NOMO-1 treated with dmso at 0.1 percent for 144 hours (cell line): ENCODE data around the gene LANCL2.

Experiments used
- DNase-seq: peaks from one replicate; lab custom pipeline; 2025; ENCODE audit not compliant: unreplicated experiment; lab: John Stamatoyannopoulos, UW

LANCL2 gene

GRCh38 chr7:55436457-55436856 lies 71.3 kb downstream of the LANCL2 start:
- DNase-seq: no peak

GRCh38 chr7:55437375-55437774 lies 72.2 kb downstream of the LANCL2 start:
- no peak for DNase-seq

GRCh38 chr7:55438085-55438756 lies 73.1 kb downstream of the LANCL2 start:
- DNase-seq: no peak

GRCh38 chr7:55438757-55439525 lies 73.8 kb downstream of the LANCL2 start:
- no peak for DNase-seq

GRCh38 chr7:55439627-55440026 lies 74.5 kb downstream of the LANCL2 start:
- no peak for DNase-seq

GRCh38 chr7:55440040-55440690 lies 75.0 kb downstream of the LANCL2 start:
- DNase-seq: no peak

GRCh38 chr7:55441002-55441401 lies 75.9 kb downstream of the LANCL2 start:
- no peak for DNase-seq

GRCh38 chr7:55441774-55442522 lies 76.8 kb downstream of the LANCL2 start:
- no peak for DNase-seq

GRCh38 chr7:55444786-55445185 lies 79.6 kb downstream of the LANCL2 start:
- DNase-seq: no peak

- DNase-seq: no peak
These were observed 83.4 kb downstream of the LANCL2 start for GRCh38 chr7:55448526-55448925.

- no peak for DNase-seq
These were observed 84.3 kb downstream of the LANCL2 start for GRCh38 chr7:55449205-55449991.

GRCh38 chr7:55449992-55450535 lies 84.9 kb downstream of the LANCL2 start:
- DNase-seq: no peak

- DNase-seq: no peak
These were observed 87.8 kb downstream of the LANCL2 start for GRCh38 chr7:55452971-55453370.

GRCh38 chr7:55457801-55458200 lies 92.7 kb downstream of the LANCL2 start:
- DNase-seq: no peak

- DNase-seq: no peak
These were observed 93.2 kb downstream of the LANCL2 start for GRCh38 chr7:55458351-55458750.

- DNase-seq: no peak
These were observed 98.6 kb downstream of the LANCL2 start for GRCh38 chr7:55463686-55464262.

- no peak for DNase-seq
These were observed 99.3 kb downstream of the LANCL2 start for GRCh38 chr7:55464422-55464821.

GRCh38 chr7:55465691-55466090 lies 100.6 kb downstream of the LANCL2 start:
- DNase-seq: no peak

GRCh38 chr7:55467047-55467593 lies 102.0 kb downstream of the LANCL2 start:
- no peak for DNase-seq

GRCh38 chr7:55468495-55468894 lies 103.4 kb downstream of the LANCL2 start:
- no peak for DNase-seq
